ENCODE results near the gene IL22.

Gene IL22

DNA sequence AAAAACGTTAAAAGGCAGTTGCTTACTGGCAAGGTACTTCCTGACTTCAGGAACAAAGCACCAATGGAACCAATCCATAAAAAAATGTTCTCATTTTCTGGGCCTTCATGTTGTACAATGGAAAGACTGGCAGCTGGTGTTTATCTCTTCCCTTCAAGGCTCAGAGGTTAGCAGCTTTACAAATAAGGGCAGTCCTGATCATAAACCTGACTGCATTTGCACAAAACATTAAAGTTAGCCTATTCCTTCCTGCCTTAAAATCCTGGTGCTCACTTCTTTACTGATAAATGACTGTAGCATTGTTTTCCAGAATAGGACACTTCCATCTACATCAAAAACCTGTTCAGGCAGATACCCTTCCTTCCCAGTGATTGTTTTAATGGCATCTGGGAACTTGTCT is 47.0 kb downstream of the IL22 start:
- no peak for DNase-seq (ENCODE audit: extremely low spot score)
- CTCF ChIA-PET, result no interaction called here
- TF ChIP-seq FOXK2 (IDR thresholded peaks at IDR 0.05), result no peak
- TF ChIP-seq ZNF384 (IDR thresholded peaks at IDR 0.05), result no peak
- TF ChIP-seq SUZ12 (IDR thresholded peaks at IDR 0.05), result no peak
- no peak for TF ChIP-seq FOXA1 (IDR thresholded peaks at IDR 0.05)
- no peak for TF ChIP-seq FOXM1 (IDR thresholded peaks at IDR 0.05; ENCODE audit: borderline replicate concordance)
- TF ChIP-seq BHLHE40 (IDR thresholded peaks at IDR 0.05; ENCODE audit: borderline replicate concordance), result no peak
- TF ChIP-seq, protein P1, sequence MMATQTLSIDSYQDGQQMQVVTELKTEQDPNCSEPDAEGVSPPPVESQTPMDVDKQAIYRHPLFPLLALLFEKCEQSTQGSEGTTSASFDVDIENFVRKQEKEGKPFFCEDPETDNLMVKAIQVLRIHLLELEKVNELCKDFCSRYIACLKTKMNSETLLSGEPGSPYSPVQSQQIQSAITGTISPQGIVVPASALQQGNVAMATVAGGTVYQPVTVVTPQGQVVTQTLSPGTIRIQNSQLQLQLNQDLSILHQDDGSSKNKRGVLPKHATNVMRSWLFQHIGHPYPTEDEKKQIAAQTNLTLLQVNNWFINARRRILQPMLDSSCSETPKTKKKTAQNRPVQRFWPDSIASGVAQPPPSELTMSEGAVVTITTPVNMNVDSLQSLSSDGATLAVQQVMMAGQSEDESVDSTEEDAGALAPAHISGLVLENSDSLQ (IDR thresholded peaks at IDR 0.05), result no peak
- TF ChIP-seq NFRKB (IDR thresholded peaks at IDR 0.05), result no peak
- no peak for TF ChIP-seq HDGF (IDR thresholded peaks at IDR 0.05; ENCODE audit: borderline replicate concordance)
- no peak for TF ChIP-seq SP1 (IDR thresholded peaks at IDR 0.05)
- TF ChIP-seq TARDBP (IDR thresholded peaks at IDR 0.05), result no peak
- POLR2A ChIA-PET, result no interaction called here

DNA sequence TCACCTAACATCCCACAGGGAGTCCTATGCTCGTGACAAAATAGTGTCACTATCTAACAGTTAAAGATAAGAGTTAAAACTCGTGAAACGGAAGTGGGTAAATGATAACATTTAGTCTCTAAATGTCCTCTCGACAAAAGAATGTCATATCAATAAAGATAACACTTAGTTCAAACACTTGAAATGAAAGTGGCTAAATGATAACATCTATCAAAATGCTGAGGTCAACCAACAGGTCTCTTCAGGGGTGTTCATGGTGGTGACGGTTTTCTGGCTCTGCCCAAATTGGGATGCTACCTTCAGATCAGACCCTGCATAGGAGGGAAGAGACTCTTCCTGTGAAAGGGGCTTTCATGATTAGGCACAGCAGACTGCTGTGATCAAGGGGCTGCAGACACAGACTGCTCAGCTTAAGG is 49.9 kb downstream of the IL22 start:
- ChIA-PET CTCF (interaction anchor here (0.5 kb wide), 1 partner anchor 746 kb away, joined by 4 read pairs; no protein-coding TSS in a partner anchor), POLR2A (no interaction called here)
- no peak for DNase-seq (ENCODE audit: extremely low spot score)
- TF ChIP-seq ARNT (IDR thresholded peaks at IDR 0.05), result no peak
- TF ChIP-seq ELF4 (IDR thresholded peaks at IDR 0.05), result no peak
- no peak for TF ChIP-seq NFRKB (IDR thresholded peaks at IDR 0.05)
- no peak for TF ChIP-seq FOXA1 (IDR thresholded peaks at IDR 0.05)
- TF ChIP-seq ZNF384 (IDR thresholded peaks at IDR 0.05), result no peak
- no peak for TF ChIP-seq BHLHE40 (IDR thresholded peaks at IDR 0.05; ENCODE audit: borderline replicate concordance)
- TF ChIP-seq LEF1 (IDR thresholded peaks at IDR 0.05; ENCODE audit: borderline replicate concordance), result no peak
- TF ChIP-seq CTBP1 (IDR thresholded peaks at IDR 0.05; ENCODE audit: borderline replicate concordance), result no peak
- TF ChIP-seq, protein P1 (IDR thresholded peaks at IDR 0.05), result no peak
- no peak for TF ChIP-seq L3MBTL2 (conservative IDR thresholded peaks at IDR 0.05)
- TF ChIP-seq TARDBP (IDR thresholded peaks at IDR 0.05), result no peak
- TF ChIP-seq FOXK2 (IDR thresholded peaks at IDR 0.05), result no peak
- no peak for TF ChIP-seq SUZ12 (IDR thresholded peaks at IDR 0.05)
- no peak for TF ChIP-seq HDGF (IDR thresholded peaks at IDR 0.05; ENCODE audit: borderline replicate concordance)
- no peak for TF ChIP-seq FOXM1 (IDR thresholded peaks at IDR 0.05; ENCODE audit: borderline replicate concordance)

DNA sequence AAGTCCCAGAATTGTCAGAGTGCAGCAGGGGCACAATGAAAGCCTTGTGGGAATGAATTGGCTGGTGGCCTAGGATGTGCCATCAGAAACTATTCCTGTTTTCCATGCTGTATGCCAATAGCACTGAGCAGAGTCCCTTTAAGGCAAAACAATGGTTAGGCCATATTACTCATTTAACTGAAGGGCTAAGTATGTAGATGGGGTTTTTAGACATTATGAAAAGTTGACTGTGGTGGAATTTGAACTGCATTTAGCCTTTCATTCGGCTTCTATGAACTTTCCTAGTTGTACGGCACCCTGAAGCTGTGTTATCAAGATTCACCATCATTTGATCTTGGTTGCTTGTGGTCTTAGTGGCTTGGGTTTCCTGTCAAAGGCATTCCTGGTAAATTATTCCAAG is 52.5 kb downstream of the IL22 start:
- DNase-seq (ENCODE audit: extremely low spot score), result no peak
- POLR2A ChIA-PET, result no interaction called here
- TF ChIP-seq FOXA1 (IDR thresholded peaks at IDR 0.05) (no peak), FOXM1 (IDR thresholded peaks at IDR 0.05; ENCODE audit: borderline replicate concordance) (no peak), ZNF384 (IDR thresholded peaks at IDR 0.05) (no peak), CTBP1 (IDR thresholded peaks at IDR 0.05; ENCODE audit: borderline replicate concordance) (no peak), SUZ12 (IDR thresholded peaks at IDR 0.05) (no peak), ARNT (IDR thresholded peaks at IDR 0.05) (no peak), LEF1 (IDR thresholded peaks at IDR 0.05; ENCODE audit: borderline replicate concordance) (no peak), HDGF (IDR thresholded peaks at IDR 0.05; ENCODE audit: borderline replicate concordance) (no peak), SP1 (IDR thresholded peaks at IDR 0.05) (no peak), FOXK2 (IDR thresholded peaks at IDR 0.05) (no peak), L3MBTL2 (conservative IDR thresholded peaks at IDR 0.05) (no peak), TARDBP (IDR thresholded peaks at IDR 0.05) (no peak), BHLHE40 (IDR thresholded peaks at IDR 0.05; ENCODE audit: borderline replicate concordance) (no peak), ELF4 (IDR thresholded peaks at IDR 0.05) (no peak), NFRKB (IDR thresholded peaks at IDR 0.05) (no peak)
- TF ChIP-seq, protein P1 (IDR thresholded peaks at IDR 0.05), result no peak
- CTCF ChIA-PET, result no interaction called here

DNA sequence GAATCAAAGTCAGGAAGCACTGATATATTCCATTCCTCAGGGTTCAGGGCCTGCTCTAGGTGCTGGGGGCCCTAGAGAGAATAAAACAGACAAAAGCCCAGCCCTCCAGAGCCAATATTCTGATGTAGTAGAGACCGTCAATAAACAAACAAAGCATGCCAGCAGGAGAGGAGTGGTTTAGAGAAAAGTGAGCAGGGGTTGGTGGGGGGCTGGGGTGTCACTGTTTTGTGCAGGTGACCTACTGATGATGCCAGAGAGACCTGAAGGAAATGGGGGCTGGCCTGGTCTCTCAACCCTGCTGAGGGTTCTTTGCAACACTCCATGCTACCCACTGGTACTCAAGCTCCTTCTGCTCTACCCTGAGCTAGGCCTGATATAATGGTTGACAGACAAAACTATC is 54.3 kb downstream of the IL22 start:
- TF ChIP-seq FOXK2 (IDR thresholded peaks at IDR 0.05), result no peak
- TF ChIP-seq, protein P1 (IDR thresholded peaks at IDR 0.05), result no peak
- no peak for TF ChIP-seq TARDBP (IDR thresholded peaks at IDR 0.05)
- TF ChIP-seq FOXM1 (IDR thresholded peaks at IDR 0.05; ENCODE audit: borderline replicate concordance), result no peak
- TF ChIP-seq LEF1 (IDR thresholded peaks at IDR 0.05; ENCODE audit: borderline replicate concordance), result no peak
- TF ChIP-seq ZNF384 (IDR thresholded peaks at IDR 0.05), result no peak
- TF ChIP-seq BHLHE40 (IDR thresholded peaks at IDR 0.05; ENCODE audit: borderline replicate concordance), result no peak
- no peak for TF ChIP-seq L3MBTL2 (conservative IDR thresholded peaks at IDR 0.05)
- TF ChIP-seq NFRKB (IDR thresholded peaks at IDR 0.05), result no peak
- TF ChIP-seq CTBP1 (IDR thresholded peaks at IDR 0.05; ENCODE audit: borderline replicate concordance), result no peak
- TF ChIP-seq FOXA1 (IDR thresholded peaks at IDR 0.05), result no peak
- TF ChIP-seq ARNT (IDR thresholded peaks at IDR 0.05), result no peak
- TF ChIP-seq ELF4 (IDR thresholded peaks at IDR 0.05), result no peak
- no peak for TF ChIP-seq SUZ12 (IDR thresholded peaks at IDR 0.05)
- POLR2A ChIA-PET, result no interaction called here
- no peak for DNase-seq (ENCODE audit: extremely low spot score)
- CTCF ChIA-PET, result no interaction called here

DNA sequence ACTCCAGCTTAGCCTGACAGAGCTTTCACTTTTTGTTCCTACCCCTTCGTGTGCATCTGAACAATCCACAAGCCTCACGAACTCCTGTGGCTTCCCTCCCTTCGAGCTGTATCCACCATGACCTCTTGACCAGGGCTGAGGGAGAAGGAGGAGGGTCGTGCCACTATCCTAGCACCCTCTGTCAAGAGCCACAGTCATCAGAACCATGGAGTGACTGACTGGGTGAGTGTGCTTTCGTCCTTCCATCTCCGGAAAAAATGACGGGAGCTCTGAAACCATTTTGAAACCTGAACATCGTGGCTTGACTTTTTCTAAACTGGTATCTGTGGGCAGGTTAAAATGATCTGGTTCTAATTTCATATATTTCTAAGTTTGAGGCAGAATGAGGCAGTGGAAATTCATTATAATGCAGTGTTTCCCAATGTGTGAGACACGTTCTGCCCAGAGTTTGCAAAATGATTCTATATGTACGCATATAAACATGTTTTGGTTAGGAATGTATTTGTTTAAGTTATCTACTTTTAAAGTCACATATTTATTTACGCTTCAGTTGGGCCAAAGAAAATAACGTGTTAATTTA is 54.8 kb downstream of the IL22 start:
- DNase-seq (ENCODE audit: extremely low spot score), result no peak
- TF ChIP-seq TARDBP (IDR thresholded peaks at IDR 0.05) (no peak), ARNT (IDR thresholded peaks at IDR 0.05) (no peak), ZNF384 (IDR thresholded peaks at IDR 0.05) (no peak), NFRKB (IDR thresholded peaks at IDR 0.05) (no peak), FOXM1 (IDR thresholded peaks at IDR 0.05; ENCODE audit: borderline replicate concordance) (no peak), HDGF (IDR thresholded peaks at IDR 0.05; ENCODE audit: borderline replicate concordance) (no peak), CTBP1 (IDR thresholded peaks at IDR 0.05; ENCODE audit: borderline replicate concordance) (no peak), SP1 (IDR thresholded peaks at IDR 0.05) (no peak), BHLHE40 (IDR thresholded peaks at IDR 0.05; ENCODE audit: borderline replicate concordance) (no peak), FOXA1 (IDR thresholded peaks at IDR 0.05) (no peak), L3MBTL2 (conservative IDR thresholded peaks at IDR 0.05) (no peak), LEF1 (IDR thresholded peaks at IDR 0.05; ENCODE audit: borderline replicate concordance) (no peak), FOXK2 (IDR thresholded peaks at IDR 0.05) (no peak)
- CTCF ChIA-PET, result no interaction called here
- POLR2A ChIA-PET, result no interaction called here

Data from HEK293T (cell line).